Liver (tissue), 3 donors: ENCODE data around the gene PPCS.

ENCODE experiments used
- ATF3 ChIP-seq: IDR thresholded peaks from 2 replicates; pipeline ENCODE4 v1.6.1; 2016; ENCODE audit warnings: antibody characterized with exemption
- EGR1 ChIP-seq, 2 donors: IDR thresholded peaks; 2 replicates each; pipeline ENCODE4 v1.6.1; 2016 to 2018; ENCODE audit warnings: antibody characterized with exemption in 2 of 2, low read depth in 2 of 2
- HNF4G ChIP-seq: IDR thresholded peaks from 2 replicates; pipeline ENCODE4 v1.6.1; 2016; ENCODE audit warnings: antibody characterized with exemption
- JUND ChIP-seq, 2 donors: IDR thresholded peaks; 2 replicates each; pipeline ENCODE4 v1.6.1; 2016; ENCODE audit warnings: antibody characterized with exemption in 2 of 2
- RAD21 ChIP-seq, 2 donors: IDR thresholded peaks; 2 replicates each; pipeline ENCODE4 v1.6.1; 2016; ENCODE audit warnings: antibody characterized with exemption in 2 of 2, mild to moderate bottlenecking in 2 of 2
- RXRA ChIP-seq, 2 donors: IDR thresholded peaks; 2 replicates each; pipeline ENCODE4 v1.6.1; 2017 to 2018; ENCODE audit warnings: antibody characterized with exemption in 2 of 2, mild to moderate bottlenecking in 1 of 2
- YY1 ChIP-seq: IDR thresholded peaks from 2 replicates; pipeline ENCODE4 v1.6.1; 2016; ENCODE audit warnings: antibody characterized with exemption, mild to moderate bottlenecking
- TF ChIP-seq, protein P1 (sequence below): fragments of 150-350 bp; IDR thresholded peaks from 2 replicates; pipeline ENCODE4 v1.5.1; 2017; ENCODE audit warnings: improper control_type of control experiment, low read depth, low read length; ENCODE audit not compliant: missing input control
- TF ChIP-seq, protein P2 (sequence below): IDR thresholded peaks from 2 replicates; pipeline ENCODE4 v1.6.1; 2016; ENCODE audit warnings: antibody characterized with exemption
- TF ChIP-seq, protein P3 (sequence below): IDR thresholded peaks from 2 replicates; pipeline ENCODE4 v1.6.1; 2016; ENCODE audit warnings: antibody characterized with exemption
- donor health status: healthy.
- donor health status: healthy.

DNA sequence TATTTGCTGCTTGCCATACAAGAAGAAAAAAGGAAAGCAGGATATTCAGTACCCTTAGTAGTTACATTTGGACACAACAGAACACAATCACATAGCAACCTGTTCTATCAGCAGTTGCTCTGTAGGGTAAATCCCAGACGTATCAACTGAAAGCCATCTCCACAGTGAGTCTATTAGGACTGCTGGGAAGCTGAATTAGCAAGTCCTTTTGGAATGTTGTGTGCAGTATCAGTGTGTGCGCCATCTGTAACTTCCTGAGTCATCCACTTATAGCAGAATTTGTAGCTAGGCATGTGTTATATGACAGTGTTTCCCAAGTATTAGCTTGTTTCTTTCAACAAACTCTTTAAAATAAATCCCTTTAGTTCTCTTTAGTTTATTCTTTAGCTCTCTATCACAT, 28.0 kb downstream of the PPCS start:
- TF ChIP-seq JUND (IDR thresholded peaks at IDR 0.05) (no peak), YY1 (no peak), HNF4G (no peak), RXRA (IDR thresholded peaks at IDR 0.05) (no peak), ATF3 (no peak), RAD21 (IDR thresholded peaks at IDR 0.05) (no peak), EGR1 (IDR thresholded peaks at IDR 0.05; ENCODE audit: low read depth in 2 of 2) (no peak)
- TF ChIP-seq, protein P1, sequence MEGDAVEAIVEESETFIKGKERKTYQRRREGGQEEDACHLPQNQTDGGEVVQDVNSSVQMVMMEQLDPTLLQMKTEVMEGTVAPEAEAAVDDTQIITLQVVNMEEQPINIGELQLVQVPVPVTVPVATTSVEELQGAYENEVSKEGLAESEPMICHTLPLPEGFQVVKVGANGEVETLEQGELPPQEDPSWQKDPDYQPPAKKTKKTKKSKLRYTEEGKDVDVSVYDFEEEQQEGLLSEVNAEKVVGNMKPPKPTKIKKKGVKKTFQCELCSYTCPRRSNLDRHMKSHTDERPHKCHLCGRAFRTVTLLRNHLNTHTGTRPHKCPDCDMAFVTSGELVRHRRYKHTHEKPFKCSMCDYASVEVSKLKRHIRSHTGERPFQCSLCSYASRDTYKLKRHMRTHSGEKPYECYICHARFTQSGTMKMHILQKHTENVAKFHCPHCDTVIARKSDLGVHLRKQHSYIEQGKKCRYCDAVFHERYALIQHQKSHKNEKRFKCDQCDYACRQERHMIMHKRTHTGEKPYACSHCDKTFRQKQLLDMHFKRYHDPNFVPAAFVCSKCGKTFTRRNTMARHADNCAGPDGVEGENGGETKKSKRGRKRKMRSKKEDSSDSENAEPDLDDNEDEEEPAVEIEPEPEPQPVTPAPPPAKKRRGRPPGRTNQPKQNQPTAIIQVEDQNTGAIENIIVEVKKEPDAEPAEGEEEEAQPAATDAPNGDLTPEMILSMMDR = no peak
- TF ChIP-seq, protein P2, sequence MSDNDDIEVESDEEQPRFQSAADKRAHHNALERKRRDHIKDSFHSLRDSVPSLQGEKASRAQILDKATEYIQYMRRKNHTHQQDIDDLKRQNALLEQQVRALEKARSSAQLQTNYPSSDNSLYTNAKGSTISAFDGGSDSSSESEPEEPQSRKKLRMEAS = no peak
- TF ChIP-seq, protein P3, sequence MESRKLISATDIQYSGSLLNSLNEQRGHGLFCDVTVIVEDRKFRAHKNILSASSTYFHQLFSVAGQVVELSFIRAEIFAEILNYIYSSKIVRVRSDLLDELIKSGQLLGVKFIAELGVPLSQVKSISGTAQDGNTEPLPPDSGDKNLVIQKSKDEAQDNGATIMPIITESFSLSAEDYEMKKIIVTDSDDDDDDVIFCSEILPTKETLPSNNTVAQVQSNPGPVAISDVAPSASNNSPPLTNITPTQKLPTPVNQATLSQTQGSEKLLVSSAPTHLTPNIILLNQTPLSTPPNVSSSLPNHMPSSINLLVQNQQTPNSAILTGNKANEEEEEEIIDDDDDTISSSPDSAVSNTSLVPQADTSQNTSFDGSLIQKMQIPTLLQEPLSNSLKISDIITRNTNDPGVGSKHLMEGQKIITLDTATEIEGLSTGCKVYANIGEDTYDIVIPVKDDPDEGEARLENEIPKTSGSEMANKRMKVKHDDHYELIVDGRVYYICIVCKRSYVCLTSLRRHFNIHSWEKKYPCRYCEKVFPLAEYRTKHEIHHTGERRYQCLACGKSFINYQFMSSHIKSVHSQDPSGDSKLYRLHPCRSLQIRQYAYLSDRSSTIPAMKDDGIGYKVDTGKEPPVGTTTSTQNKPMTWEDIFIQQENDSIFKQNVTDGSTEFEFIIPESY = no peak
